HG03108 (cell line): Measurements from ENCODE around the gene SFRP2.
A peak's percentile ranks its signal among the peaks of the same experiment; 100 is the strongest.

ENCODE experiments used
- ATAC-seq: cut with Tn5 transposase; IDR thresholded peaks from one replicate; pipeline ENCODE4 v1.9.1; 2021; ENCODE audit warnings: moderate library complexity; ENCODE audit not compliant: unreplicated experiment

The SFRP2 gene

DNA sequence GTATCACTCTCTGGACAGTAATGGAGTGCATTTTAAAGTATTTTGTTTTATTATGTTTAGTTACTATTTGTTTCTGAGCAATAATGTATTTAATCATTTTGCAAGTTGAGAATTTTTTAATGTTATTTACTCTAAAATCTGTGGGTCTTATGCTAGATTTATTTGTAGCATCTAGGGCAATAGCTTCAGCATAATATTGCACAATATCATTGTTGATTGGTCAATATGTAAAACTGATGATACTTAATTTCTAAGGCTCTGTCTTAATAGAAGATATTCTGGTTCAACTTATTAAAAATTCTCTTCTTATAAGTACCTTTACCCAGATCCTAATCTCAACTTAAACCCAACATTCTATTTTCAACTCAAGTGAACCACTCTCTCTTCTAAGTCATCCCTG is 11.5 kb downstream of the SFRP2 start:
- no peak for ATAC-seq

GRCh38 chr4:153776601-153777000 is 12.3 kb downstream of the SFRP2 start:
- ATAC-seq = no peak

DNA sequence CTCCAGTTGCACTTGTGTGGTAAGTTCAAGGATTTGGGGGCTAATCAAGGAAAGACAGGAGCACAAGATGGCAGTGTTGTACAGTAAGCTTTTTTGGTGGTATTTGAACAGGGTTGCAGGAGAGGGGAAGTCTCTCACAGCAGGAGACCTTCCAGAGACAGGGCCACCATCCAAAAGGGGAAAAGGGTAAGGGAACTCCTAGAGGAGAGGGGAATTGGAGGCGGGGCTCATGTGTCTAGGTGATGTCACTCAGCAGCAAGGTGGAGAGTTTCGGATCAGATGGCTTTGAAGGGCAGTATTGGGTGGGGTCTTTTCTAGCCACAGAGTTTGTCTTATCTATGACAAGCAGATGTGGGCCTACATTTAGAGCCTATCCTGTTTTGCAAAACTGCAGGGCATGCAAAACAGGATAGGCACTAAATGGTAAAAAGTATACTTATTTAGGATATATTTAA is 15.6 kb downstream of the SFRP2 start:
- no peak for ATAC-seq

DNA sequence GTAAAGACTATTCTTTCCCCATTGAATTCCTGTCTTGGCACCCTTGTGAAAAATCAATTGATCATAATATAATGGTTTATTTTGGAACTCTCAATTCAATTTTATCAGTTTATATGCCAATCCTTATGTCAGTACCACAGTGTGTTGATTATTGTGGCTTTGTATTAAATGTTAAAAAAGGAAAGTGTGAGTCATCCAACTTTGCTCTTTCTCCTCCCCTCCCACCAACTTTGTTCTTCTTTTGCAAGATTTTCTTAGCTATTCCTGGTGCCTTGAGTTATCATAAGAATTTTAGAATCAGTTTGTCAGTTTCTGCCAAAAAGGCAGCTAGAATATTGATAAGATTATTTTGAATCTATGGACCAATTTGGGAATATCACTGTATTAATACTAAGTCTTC is 17.8 kb downstream of the SFRP2 start:
- ATAC-seq = no peak

DNA sequence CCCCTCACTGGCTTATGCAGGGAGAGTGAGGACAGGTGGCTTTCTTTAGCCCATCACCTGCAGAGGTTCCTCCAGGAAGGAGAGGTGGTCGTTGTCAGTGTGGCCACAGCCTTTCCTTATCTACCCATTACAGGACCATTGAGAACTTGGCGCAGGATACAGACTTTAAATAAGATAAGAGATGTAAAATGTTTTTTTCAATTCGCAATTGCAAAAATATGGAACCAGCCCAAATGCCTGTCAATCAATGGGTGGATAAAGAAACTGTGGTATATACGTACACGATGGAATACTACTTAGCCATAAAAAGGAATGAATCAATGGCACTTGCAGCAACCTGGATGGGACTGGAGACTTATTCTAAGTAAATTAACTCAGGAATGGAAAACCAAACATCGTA is 22.1 kb downstream of the SFRP2 start:
- ATAC-seq = no peak

GRCh38 chr4:153765894-153766293 is 23.0 kb downstream of the SFRP2 start:
- ATAC-seq = no peak

DNA sequence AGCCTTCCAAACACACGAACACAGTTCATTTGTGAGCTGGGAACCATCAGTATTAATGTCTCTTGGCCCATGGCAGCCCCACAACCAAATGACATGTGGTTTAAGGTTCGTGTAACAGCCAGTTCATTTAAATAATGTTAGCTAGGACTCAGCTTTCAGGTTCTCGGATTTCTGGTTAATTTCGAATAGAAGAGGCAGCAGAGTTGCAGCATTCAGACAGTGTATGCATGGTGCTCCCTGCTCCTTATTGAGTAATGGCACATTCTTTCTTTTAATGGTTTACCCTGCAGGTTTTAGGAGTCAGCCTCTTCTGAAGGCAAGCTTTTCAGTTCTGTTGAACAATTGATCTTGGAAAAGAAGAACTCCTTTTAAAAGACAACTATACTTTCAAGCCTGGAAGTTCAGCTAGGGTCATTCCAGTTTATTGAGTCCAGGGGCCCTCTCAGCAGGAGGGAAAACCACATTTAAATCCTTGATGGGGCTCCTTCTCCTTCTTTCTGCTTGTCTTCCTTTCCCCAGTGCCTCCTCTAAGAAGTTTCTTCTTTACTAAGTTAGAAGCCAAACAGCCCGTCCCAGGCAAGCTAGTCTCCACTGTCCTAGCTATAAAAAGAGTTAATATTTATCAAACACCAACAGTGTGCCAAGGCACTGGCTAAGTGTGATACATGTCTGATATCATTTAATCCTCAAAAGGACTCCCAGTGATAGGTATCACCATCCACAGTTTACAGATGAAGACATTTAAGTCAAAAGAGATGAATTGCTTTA is 24.1 kb downstream of the SFRP2 start:
- ATAC-seq = no peak

DNA sequence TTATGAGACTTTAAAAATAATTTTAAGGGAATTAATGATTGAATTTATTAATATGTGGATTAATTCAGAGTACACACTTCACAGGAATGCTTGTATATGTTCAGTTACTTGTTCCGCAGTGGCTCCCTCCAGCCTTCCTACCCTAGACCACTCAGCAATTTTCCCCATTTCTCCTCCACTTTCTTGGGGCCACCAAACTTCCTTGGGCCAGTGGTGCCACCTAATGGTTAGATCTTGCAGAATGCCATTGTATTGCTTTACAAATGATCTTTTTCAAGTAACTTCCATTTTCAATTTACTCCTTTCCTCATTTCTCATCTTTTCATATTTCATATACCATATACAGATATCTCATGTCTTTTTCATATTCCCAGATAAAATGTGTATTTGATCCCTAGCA is 25.5 kb downstream of the SFRP2 start:
- no peak for ATAC-seq

DNA sequence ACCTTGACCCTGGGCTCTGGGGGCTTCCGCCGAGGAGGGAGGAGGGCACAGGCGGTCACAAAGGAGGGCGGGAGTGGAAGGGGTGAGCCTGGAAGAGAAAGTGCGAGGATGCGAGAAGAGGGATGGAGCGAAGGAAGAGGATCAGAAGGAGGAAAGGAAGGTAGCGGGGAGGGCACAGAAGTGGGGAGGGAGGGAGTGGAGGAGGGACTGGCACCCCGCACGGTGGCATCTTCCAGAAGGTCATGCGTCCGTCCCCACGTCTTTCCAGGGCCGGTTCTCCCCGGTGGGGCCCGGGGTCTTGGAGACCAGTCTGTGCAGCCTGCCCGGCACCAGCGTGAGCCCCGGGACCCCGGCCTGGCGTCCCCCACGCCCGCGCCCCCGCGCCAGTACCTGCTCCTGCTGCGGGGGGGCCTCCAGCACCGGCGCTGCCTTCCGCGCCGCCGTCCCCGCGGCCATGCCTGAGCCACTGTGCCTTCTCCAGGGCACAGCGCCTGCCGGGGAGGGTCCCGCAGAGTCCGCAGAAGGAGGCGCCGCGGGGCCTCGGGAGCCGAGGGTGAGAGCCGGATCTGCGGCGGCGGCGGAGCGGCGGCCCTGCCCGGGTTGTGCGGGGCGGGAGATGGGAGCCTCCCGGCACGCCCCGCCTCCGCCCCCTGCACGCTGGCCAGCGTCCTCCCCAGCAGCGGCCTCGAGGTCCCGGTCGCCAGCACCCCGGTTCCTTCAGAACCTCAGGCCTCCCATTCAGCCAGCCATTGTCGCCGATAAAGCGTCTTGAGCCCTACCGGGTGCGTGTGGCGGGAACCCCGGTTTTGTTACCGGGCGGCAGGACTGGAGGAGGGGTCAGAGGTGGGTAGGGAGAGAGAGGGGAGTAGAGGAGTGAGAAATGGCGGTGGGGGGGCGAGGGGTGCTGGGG is 29.2 kb downstream of the SFRP2 start, which contains the start of gene RNF175:
Gene RNF175 (minus strand): TSS at position 618 of the 910 bp plus-strand sequence. CDS start 162 bp downstream, at position 456.
- no peak for ATAC-seq

GRCh38 chr4:153758688-153759406 is 30.0 kb downstream of the SFRP2 start:
- ATAC-seq = no peak

DNA sequence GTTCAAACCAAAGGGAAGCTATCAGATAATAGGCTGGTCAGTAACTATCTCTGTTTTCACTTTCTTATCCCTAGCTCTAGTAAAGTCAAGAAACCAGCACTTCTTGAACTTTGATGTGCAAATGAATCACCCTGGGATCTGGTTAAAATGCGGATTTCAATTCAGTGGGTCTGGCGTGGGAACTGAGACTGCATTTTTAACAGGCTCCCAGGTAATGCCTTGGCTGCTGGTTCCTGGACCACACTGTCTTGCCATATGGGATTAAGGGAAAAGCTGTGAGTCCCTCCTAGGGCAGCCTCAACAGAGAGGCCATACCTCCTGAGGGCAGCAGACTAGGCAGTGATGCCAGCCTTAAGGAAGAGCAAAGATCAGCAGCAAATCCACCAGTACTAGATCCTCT is 30.7 kb downstream of the SFRP2 start:
- no peak for ATAC-seq

GRCh38 chr4:153757407-153757806 is 31.5 kb downstream of the SFRP2 start:
- no peak for ATAC-seq

- no peak for ATAC-seq
Measured at GRCh38 chr4:153755186-153755585, 33.7 kb downstream of the SFRP2 start.

DNA sequence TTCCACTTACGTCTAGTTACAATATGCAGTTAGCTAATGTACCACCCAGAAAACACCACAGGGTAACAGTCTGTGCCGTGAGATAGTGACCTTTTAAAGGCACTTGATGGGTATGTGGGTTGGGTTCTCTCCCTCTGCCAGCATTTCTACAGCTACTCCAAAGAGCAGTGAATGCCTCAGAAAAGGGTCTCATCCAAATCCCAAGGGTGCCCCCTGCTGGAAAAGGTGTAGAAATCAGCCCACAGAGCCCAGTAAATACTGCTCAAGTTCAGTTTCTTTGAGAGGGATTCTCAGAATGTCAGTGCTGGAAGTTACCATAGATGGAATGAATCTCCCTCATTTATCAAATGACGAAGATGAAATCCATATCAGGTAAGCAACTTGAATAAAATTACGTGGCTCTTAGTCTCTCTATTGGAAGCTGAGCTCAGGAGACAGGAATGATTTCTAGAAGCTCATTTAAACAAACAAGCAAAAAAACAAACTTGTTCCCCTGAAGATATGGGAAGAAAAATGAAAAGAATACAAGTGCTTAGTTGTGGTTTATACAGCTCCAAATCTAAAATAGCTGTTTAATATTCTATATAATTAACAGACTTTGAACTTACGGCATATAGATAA is 38.6 kb downstream of the SFRP2 start:
- ATAC-seq = peak; percentile 72

GRCh38 chr4:153748378-153748777 is 40.5 kb downstream of the SFRP2 start:
- no peak for ATAC-seq

- ATAC-seq = no peak
Measured at GRCh38 chr4:153747406-153747955, 41.4 kb downstream of the SFRP2 start.

DNA sequence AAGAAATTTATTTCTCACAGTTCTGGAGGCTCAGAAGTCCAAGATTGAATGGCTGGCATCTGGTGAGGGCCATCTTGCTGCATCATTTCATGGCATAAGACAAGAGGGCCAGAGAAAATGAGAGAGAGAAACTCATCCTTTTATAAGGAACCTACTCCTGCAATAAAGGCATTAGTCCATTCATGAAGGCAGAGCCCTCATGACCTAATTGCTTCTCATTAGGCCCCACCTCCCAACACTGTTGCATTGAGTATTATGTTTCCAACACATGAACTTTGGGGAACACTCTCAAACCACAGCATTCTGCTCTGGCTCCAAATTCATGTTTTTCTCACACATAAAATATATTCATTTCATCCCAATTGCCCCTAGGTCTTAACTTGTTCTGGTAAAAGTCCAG is 43.2 kb downstream of the SFRP2 start:
- ATAC-seq = no peak

- no peak for ATAC-seq
Measured at GRCh38 chr4:153741541-153741940, 47.3 kb downstream of the SFRP2 start.

DNA sequence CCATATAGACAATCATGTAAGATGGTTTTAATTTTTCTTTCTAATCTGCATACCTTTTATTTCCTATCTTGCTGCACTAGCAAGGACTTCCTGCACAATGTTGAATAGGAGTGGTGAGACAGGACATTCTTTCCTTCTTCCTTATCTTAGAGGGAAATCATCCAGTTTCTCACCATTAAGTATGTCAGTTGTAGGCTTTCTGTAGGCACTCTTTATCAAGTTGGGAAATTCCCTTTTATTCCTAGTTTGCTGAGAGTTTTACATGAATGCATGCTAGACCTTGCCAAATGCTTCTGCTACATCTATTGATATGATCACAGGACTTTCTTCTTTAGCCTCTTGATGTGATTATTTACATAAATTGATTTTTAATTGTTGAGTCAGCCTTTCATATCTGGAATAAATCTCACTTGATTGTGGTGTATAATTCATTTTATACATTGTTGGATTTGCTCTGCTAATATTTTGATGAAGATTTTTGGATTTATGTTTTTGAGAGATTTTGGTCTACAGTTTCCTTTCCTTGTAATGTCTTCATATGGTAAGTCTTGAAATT is 52.9 kb downstream of the SFRP2 start:
- no peak for ATAC-seq

DNA sequence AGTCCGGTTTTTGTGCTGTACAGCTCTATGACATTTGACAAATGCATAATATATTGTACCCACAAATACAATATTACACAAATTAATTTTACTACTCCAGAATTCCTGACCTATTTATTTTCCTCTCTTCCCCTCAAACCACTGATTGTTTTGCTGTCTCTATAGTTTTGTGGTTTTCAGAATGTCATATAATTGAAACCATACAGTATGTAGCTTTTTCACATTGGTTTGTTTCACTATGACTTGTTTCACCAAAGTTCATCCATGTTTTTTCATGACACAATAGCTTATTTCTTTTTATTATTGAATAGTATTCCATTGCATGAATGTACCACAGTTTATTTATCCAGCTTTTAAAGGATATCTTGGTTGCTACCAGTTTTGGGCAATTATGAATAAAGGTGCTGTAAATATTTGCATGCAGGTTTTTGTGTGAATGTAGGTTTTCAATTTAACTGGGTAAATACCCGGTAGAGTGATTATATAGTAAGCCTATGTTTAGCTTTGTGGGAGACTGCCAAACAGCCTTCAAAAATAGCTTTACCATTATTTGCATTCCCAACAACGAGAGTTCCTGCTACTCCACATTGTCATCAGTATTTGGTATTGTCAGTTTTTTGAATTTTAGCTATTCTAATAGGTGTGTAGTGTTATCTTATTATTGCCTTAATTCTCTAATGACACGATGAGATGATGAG is 55.0 kb downstream of the SFRP2 start:
- ATAC-seq = peak; percentile 58
